HG03457 (cell line): Measurements from ENCODE around the gene LSM14B.
"Not testable (repeated sequence)": the region's sequence is repeated elsewhere in the genome, so short reads cannot be mapped to it uniquely, and the experiment has no call there.

Experiments
- ATAC-seq: cut with Tn5 transposase; IDR thresholded peaks from one replicate; pipeline ENCODE4 v1.9.1; 2021; ENCODE audit warnings: moderate number of reproducible peaks; ENCODE audit not compliant: unreplicated experiment

LSM14B gene

GRCh38 chr20:62143957-62144825 lies 21.9 kb downstream of the LSM14B start:
- no peak for ATAC-seq

- no peak for ATAC-seq
Observed at GRCh38 chr20:62145688-62146018, 23.4 kb downstream of the LSM14B start.

- ATAC-seq: no peak
Observed at GRCh38 chr20:62146019-62146755, 23.9 kb downstream of the LSM14B start.

- ATAC-seq: no peak
Observed at GRCh38 chr20:62147125-62147524, 24.9 kb downstream of the LSM14B start.

- ATAC-seq: no peak
Observed at GRCh38 chr20:62147528-62147927, 25.3 kb downstream of the LSM14B start.

- not testable (repeated sequence) for ATAC-seq
Observed at GRCh38 chr20:62148383-62148782, 26.1 kb downstream of the LSM14B start.

- no peak for ATAC-seq
Observed at GRCh38 chr20:62148908-62149314, 26.6 kb downstream of the LSM14B start.

- ATAC-seq: no peak
Observed at GRCh38 chr20:62149532-62150309, 27.4 kb downstream of the LSM14B start.

- ATAC-seq: no peak
Observed at GRCh38 chr20:62150310-62150575, 28.0 kb downstream of the LSM14B start.

- no peak for ATAC-seq
Observed at GRCh38 chr20:62151225-62151624, 28.9 kb downstream of the LSM14B start.

- no peak for ATAC-seq
Observed at GRCh38 chr20:62151835-62152364, 29.6 kb downstream of the LSM14B start.

- no peak for ATAC-seq
Observed at GRCh38 chr20:62155428-62156253, 33.4 kb downstream of the LSM14B start.

GRCh38 chr20:62156254-62156556 lies 33.9 kb downstream of the LSM14B start:
- ATAC-seq: no peak

GRCh38 chr20:62156592-62157386 lies 34.5 kb downstream of the LSM14B start:
- no peak for ATAC-seq

GRCh38 chr20:62157387-62158087 lies 35.3 kb downstream of the LSM14B start:
- no peak for ATAC-seq

GRCh38 chr20:62158088-62158400 lies 35.8 kb downstream of the LSM14B start:
- ATAC-seq: no peak

- ATAC-seq: no peak
Observed at GRCh38 chr20:62158541-62158940, 36.3 kb downstream of the LSM14B start.

- ATAC-seq: no peak
Observed at GRCh38 chr20:62159052-62159451, 36.8 kb downstream of the LSM14B start.

- no peak for ATAC-seq
Observed at GRCh38 chr20:62159839-62160238, 37.6 kb downstream of the LSM14B start.

- ATAC-seq: no peak
Observed at GRCh38 chr20:62160253-62160652, 38.0 kb downstream of the LSM14B start.
